H9 (cell line): Measurements from ENCODE around the gene NET1. TPM values are rescaled to one million over a fixed set of nuclear protein-coding genes. Genes with fewer than 3 reads are reported as not detected.
A peak's percentile ranks its signal among the peaks of the same experiment; 100 is the strongest.

Experiments
- DNase-seq: peaks from one replicate; pipeline ENCODE4 v3.0.0-alpha.2; 2017
- H2AFZ ChIP-seq: one replicate; pipeline ENCODE4 v1.6.1; 2013; ENCODE audit warnings: mild to moderate bottlenecking, low read length, control low read depth, moderate library complexity
- H2AK5ac ChIP-seq: 2 replicates; pipeline ENCODE4 v1.6.1; 2013; ENCODE audit warnings: low read length, control low read depth, mixed read lengths; ENCODE audit not compliant: insufficient read length
- H2BK120ac ChIP-seq: one replicate; pipeline ENCODE4 v1.6.1; 2013; ENCODE audit warnings: low read depth, mild to moderate bottlenecking, low read length, control low read depth, inconsistent platforms; ENCODE audit not compliant: poor library complexity, severe bottlenecking
- H2BK12ac ChIP-seq: 2 replicates; pipeline ENCODE4 v1.6.1; 2013; ENCODE audit warnings: low read length, control low read depth, mixed read lengths, low read depth; ENCODE audit not compliant: insufficient read length
- H2BK15ac ChIP-seq: 2 replicates; pipeline ENCODE4 v1.6.1; 2013; ENCODE audit warnings: low read depth, low read length, control low read depth
- H2BK20ac ChIP-seq: one replicate; pipeline ENCODE4 v1.6.1; 2013; ENCODE audit warnings: low read depth, mild to moderate bottlenecking, low read length, control low read depth, inconsistent platforms; ENCODE audit not compliant: poor library complexity, severe bottlenecking
- H2BK5ac ChIP-seq: 2 replicates; pipeline ENCODE4 v1.6.1; 2013; ENCODE audit warnings: low read length, control low read depth, mixed read lengths; ENCODE audit not compliant: insufficient read length
- H3K14ac ChIP-seq: 2 replicates; pipeline ENCODE4 v1.6.1; 2013; ENCODE audit warnings: low read length, control low read depth; ENCODE audit not compliant: insufficient read depth
- H3K18ac ChIP-seq: 2 replicates; pipeline ENCODE4 v1.6.1; 2013; ENCODE audit warnings: low read depth, mild to moderate bottlenecking, mixed read lengths, low read length, control low read depth; ENCODE audit not compliant: insufficient read length
- H3K23ac ChIP-seq: 2 replicates; pipeline ENCODE4 v1.6.1; 2013; ENCODE audit warnings: low read length, control low read depth, mixed read lengths, low read depth; ENCODE audit not compliant: insufficient read length
- H3K23me2 ChIP-seq: 2 replicates; pipeline ENCODE4 v1.6.1; 2013; ENCODE audit warnings: low read depth, mild to moderate bottlenecking, mixed read lengths, low read length, control low read depth; ENCODE audit not compliant: insufficient read length, poor library complexity, severe bottlenecking
- H3K27ac ChIP-seq: 2 replicates; pipeline ENCODE4 v1.5.1; 2013; ENCODE audit warnings: low read length, control low read depth, mixed read lengths, low read depth; ENCODE audit not compliant: insufficient read length
- H3K27me3 ChIP-seq: 2 replicates; pipeline ENCODE4 v1.6.1; 2013; ENCODE audit warnings: low read length, control low read depth, inconsistent platforms; ENCODE audit not compliant: insufficient read depth
- H3K4ac ChIP-seq: 2 replicates; pipeline ENCODE4 v1.6.1; 2013; ENCODE audit warnings: low read depth, mild to moderate bottlenecking, control low read depth, inconsistent platforms, low read length, moderate library complexity
- H3K4me1 ChIP-seq: 2 replicates; pipeline ENCODE4 v1.6.1; 2013; ENCODE audit warnings: low read length, control low read depth, inconsistent platforms; ENCODE audit not compliant: insufficient read depth
- H3K4me2 ChIP-seq: 2 replicates; pipeline ENCODE4 v1.6.1; 2013; ENCODE audit warnings: low read length, control low read depth, mixed read lengths; ENCODE audit not compliant: insufficient read length, insufficient read depth
- H3K56ac ChIP-seq: 2 replicates; pipeline ENCODE4 v1.6.1; 2013; ENCODE audit warnings: low read depth, mild to moderate bottlenecking, mixed read lengths, low read length, control low read depth; ENCODE audit not compliant: insufficient read length
- H3K79me1 ChIP-seq: 2 replicates; pipeline ENCODE4 v1.6.1; 2013; ENCODE audit warnings: low read depth, mild to moderate bottlenecking, moderate library complexity, low read length, control low read depth, inconsistent platforms; ENCODE audit not compliant: insufficient read depth, poor library complexity, severe bottlenecking
- H3K79me2 ChIP-seq: 2 replicates; pipeline ENCODE4 v1.6.1; 2013; ENCODE audit warnings: low read length, control low read depth, inconsistent platforms; ENCODE audit not compliant: insufficient read depth
- H3K9ac ChIP-seq: 2 replicates; pipeline ENCODE4 v1.6.1; 2013; ENCODE audit warnings: low read length, control low read depth, mixed read lengths; ENCODE audit not compliant: insufficient read length; ENCODE audit errors: extremely low read depth
- H3K9me3 ChIP-seq: one replicate; pipeline ENCODE4 v1.6.1; 2013; ENCODE audit warnings: low read depth, low read length, inconsistent platforms; ENCODE audit not compliant: control insufficient read depth
- H3T11ph ChIP-seq: one replicate; pipeline ENCODE4 v1.6.1; 2013; ENCODE audit warnings: mild to moderate bottlenecking, low read length, control low read depth, inconsistent platforms
- H4K20me1 ChIP-seq: one replicate; pipeline ENCODE4 v1.6.1; 2013; ENCODE audit not compliant: control insufficient read depth, insufficient read length, insufficient read depth
- H4K5ac ChIP-seq: 2 replicates; pipeline ENCODE4 v1.6.1; 2013; ENCODE audit warnings: low read depth, mild to moderate bottlenecking, mixed read lengths, low read length, control low read depth; ENCODE audit not compliant: insufficient read length
- H4K8ac ChIP-seq: replicated peaks from 2 replicates; pipeline ENCODE4 v1.6.1; 2013; ENCODE audit warnings: low read length, control low read depth, mixed read lengths, low read depth; ENCODE audit not compliant: insufficient read length
- H4K91ac ChIP-seq: 2 replicates; pipeline ENCODE4 v1.6.1; 2013; ENCODE audit warnings: low read depth, mild to moderate bottlenecking, moderate library complexity, mixed read lengths, low read length, control low read depth; ENCODE audit not compliant: insufficient read length
- H3K27ac Mint-ChIP-seq, 3 experiments: 2 replicates in 2 of 3; 3 replicates in 1 of 3; pipeline ENCODE4 v1.8.0; 2020 to 2021; ENCODE audit warnings: mixed read lengths in 3 of 3, mild to moderate bottlenecking in 1 of 3, moderate library complexity in 1 of 3
- H3K27me3 Mint-ChIP-seq: 2 replicates; pipeline ENCODE4 v1.8.0; 2021; ENCODE audit warnings: low read depth, mild to moderate bottlenecking, moderate library complexity, mixed read lengths
- H3K36me3 Mint-ChIP-seq, 3 experiments: 2 replicates in 2 of 3; 3 replicates in 1 of 3; pipeline ENCODE4 v1.8.0; 2020 to 2021; ENCODE audit warnings: low read depth in 3 of 3, mixed read lengths in 3 of 3; ENCODE audit not compliant: insufficient read depth in 1 of 3
- H3K4me1 Mint-ChIP-seq, 2 experiments: 2 replicates each; pipeline ENCODE4 v1.8.0; 2020; ENCODE audit warnings: mixed read lengths in 2 of 2
- H3K4me3 Mint-ChIP-seq, 2 experiments: 2 replicates in 1 of 2; 3 replicates in 1 of 2; pipeline ENCODE4 v1.8.0; 2020 to 2021; ENCODE audit warnings: mild to moderate bottlenecking in 2 of 2, mixed read lengths in 2 of 2, moderate library complexity in 1 of 2
- H3K9me3 Mint-ChIP-seq, 2 experiments: 2 replicates in 1 of 2; 3 replicates in 1 of 2; pipeline ENCODE4 v1.8.0; 2020; ENCODE audit warnings: mild to moderate bottlenecking in 2 of 2, mixed read lengths in 2 of 2, moderate library complexity in 1 of 2
- WGBS: extraction: QIAGEN DNeasy Blood & Tissue Kit; methylation state at CpG from one replicate; pipeline ENCODE4 v1.1.7; 2013; ENCODE audit warnings: missing lambda C conversion rate, low lambda C conversion rate, mixed read lengths; ENCODE audit not compliant: insufficient read length; ENCODE audit errors: extremely low coverage; 5-methylcytosine and 5-hydroxymethylcytosine counted together
- total RNA-seq: library from RNA; stranded (reverse); gene quantifications from 2 replicates; pipeline ENCODE4 v1.2.1, GENCODE V29; 2021
- TF ChIP-seq, protein P1 (sequence below): fragments of 200-600 bp; sonication (generic); conservative IDR thresholded peaks from 3 replicates; pipeline ENCODE4 v1.8.0; 2021; ENCODE audit warnings: antibody characterized with exemption, mild to moderate bottlenecking

NET1 gene
- total RNA-seq, 1 experiment from 2014 or later, result 50.6 TPM

DNA sequence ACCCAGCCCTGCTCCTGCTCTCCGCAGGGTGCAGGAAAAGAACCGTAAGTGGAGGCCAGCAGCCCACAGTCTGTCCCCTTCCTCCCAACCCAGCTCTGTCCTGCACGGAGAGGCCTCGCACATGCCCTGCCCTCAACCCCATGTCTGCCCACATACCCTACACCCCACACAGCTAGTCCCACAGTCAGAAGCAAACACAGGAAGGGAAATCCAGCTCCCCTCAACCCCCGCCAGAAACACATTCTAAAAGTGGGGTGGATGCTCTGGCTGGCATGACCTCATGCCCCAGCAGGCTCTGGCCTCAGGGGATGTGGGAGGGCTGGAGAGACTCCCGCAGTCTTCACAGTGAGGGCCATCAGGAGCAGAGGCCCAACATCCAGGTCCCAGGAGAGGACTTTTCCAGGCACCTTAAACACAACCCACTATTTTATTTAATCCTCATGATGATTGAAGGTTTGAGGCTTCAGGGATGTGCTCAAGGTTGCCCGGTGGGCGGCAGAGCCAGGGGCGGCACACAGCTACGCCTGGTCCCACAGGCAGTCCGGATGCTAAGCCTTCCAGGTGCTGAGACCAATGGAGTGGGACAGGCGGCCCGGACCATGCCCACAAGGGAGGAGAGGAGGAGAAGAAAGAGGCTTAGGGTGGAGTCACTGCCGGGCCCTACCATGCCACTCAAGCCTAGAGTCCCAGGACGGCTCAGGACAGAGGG lies 57.1 kb downstream of the NET1 start:
- H3T11ph ChIP-seq, result no peak overlapping the region
- no peak overlapping the region for H2BK20ac ChIP-seq
- no peak overlapping the region for H4K91ac ChIP-seq
- H3K79me2 ChIP-seq, result no peaks in the 10 kb centered on the region
- H3K56ac ChIP-seq, result no peak overlapping the region
- H3K9me3 ChIP-seq, result peaks cover 7% of the 10 kb centered on the region
- H3K4ac ChIP-seq, result no peak overlapping the region
- no peak overlapping the region for H3K27ac ChIP-seq
- TF ChIP-seq, protein P1, sequence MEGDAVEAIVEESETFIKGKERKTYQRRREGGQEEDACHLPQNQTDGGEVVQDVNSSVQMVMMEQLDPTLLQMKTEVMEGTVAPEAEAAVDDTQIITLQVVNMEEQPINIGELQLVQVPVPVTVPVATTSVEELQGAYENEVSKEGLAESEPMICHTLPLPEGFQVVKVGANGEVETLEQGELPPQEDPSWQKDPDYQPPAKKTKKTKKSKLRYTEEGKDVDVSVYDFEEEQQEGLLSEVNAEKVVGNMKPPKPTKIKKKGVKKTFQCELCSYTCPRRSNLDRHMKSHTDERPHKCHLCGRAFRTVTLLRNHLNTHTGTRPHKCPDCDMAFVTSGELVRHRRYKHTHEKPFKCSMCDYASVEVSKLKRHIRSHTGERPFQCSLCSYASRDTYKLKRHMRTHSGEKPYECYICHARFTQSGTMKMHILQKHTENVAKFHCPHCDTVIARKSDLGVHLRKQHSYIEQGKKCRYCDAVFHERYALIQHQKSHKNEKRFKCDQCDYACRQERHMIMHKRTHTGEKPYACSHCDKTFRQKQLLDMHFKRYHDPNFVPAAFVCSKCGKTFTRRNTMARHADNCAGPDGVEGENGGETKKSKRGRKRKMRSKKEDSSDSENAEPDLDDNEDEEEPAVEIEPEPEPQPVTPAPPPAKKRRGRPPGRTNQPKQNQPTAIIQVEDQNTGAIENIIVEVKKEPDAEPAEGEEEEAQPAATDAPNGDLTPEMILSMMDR, result no peak
- no peak overlapping the region for H2BK15ac ChIP-seq
- H2BK12ac ChIP-seq, result no peak overlapping the region
- peak overlapping the region in 1 of 2 experiments; percentile 1; a peak in 1 of 5 replicates for H3K4me3 Mint-ChIP-seq
- DNase-seq, result no peak
- no peak overlapping the region for H4K8ac ChIP-seq
- H3K14ac ChIP-seq, result peak overlapping the region; percentile 5; the same call in 1 of the 2 replicates
- no peak overlapping the region for H2AK5ac ChIP-seq
- H3K9me3 Mint-ChIP-seq, result peaks cover 49 to 52% of the 10 kb centered on the region in 2 experiments
- H3K27ac Mint-ChIP-seq, result peak overlapping the region in 2 of 3 experiments; percentile 65 to 92; a peak in 3 of 7 replicates
- peaks cover 20 to 58% (median 29%) of the 10 kb centered on the region in 3 experiments for H3K36me3 Mint-ChIP-seq
- WGBS, result no CpG with 5 or more reads among the region's 15 CpGs
- no peak overlapping the region for H2AFZ ChIP-seq
- H4K5ac ChIP-seq, result no peak overlapping the region
- no peak overlapping the region for H3K18ac ChIP-seq
- no peak overlapping the region for H3K23ac ChIP-seq
- H3K79me1 ChIP-seq, result no peaks in the 10 kb centered on the region
- peaks cover 36 to 57% of the 10 kb centered on the region in 2 experiments for H3K4me1 Mint-ChIP-seq
- H3K9ac ChIP-seq, result no peak overlapping the region
- H4K20me1 ChIP-seq, result no peaks in the 10 kb centered on the region
- no peak overlapping the region for H2BK5ac ChIP-seq
- H3K27me3 Mint-ChIP-seq, result peaks cover 22% of the 10 kb centered on the region
- H3K4me1 ChIP-seq, result peaks cover 2% of the 10 kb centered on the region; the same call in 1 of the 2 replicates
- H2BK120ac ChIP-seq, result no peak overlapping the region
- H3K4me2 ChIP-seq, result no peak overlapping the region
- no peaks in the 10 kb centered on the region for H3K27me3 ChIP-seq
- H3K23me2 ChIP-seq, result no peaks in the 10 kb centered on the region
